WTC11 (cell line): ENCODE measurements around the gene SRSF10. TPM values are rescaled to one million over a fixed set of nuclear protein-coding genes. Genes with fewer than 3 reads are reported as not detected.

ENCODE experiments used
- microRNA-seq: library from miRNA; unstranded; fragments of <30 nt; microRNA quantifications from one replicate; pipeline ENCODE4 v1.2.0, GENCODE V29; 2022; ENCODE audit warnings: borderline number of aligned reads
- total RNA-seq: library from RNA; stranded (reverse); gene quantifications from 3 replicates; pipeline ENCODE4 v1.2.3, GENCODE V29; 2021

The SRSF10 gene
- total RNA-seq, 1 experiment from 2014 or later, result 163 TPM

Small RNA genes lying within 50 kb of the gene (microRNA-seq; reads per million reads assigned to microRNA genes)
- gene MIR378F, result not detected

Other genes with a start within 250 kb of the SRSF10 start
- gene ELOA, start 236.9 kb downstream of the SRSF10 start, total RNA-seq, result 35.9 to 45.1 TPM (median 36.6 TPM) in 3 replicates
- 59.9 to 66.2 TPM (median 62.2 TPM) in 3 replicates for gene PITHD1, start 201.9 kb downstream of the SRSF10 start, total RNA-seq
- gene LYPLA2, start 189.2 kb downstream of the SRSF10 start, total RNA-seq, result 131 to 164 TPM (median 134 TPM) in 3 replicates
- gene GALE, start 179.6 kb downstream of the SRSF10 start, total RNA-seq, result 30.3 to 36.6 TPM (median 35.8 TPM) in 3 replicates
- 22.7 to 31.2 TPM (median 25.4 TPM) in 3 replicates for gene HMGCL, start 154.9 kb downstream of the SRSF10 start, total RNA-seq
- 7.5 to 8.3 TPM (median 7.8 TPM) in 3 replicates for gene FUCA1, start 112.0 kb downstream of the SRSF10 start, total RNA-seq
- gene CNR2, start 67.0 kb downstream of the SRSF10 start, total RNA-seq, result not detected in 3 replicates
- gene PNRC2, start 20.5 kb downstream of the SRSF10 start, total RNA-seq, result 133 to 166 TPM (median 153 TPM) in 3 replicates
- 0.13 to 0.16 TPM (median 0.14 TPM) in 3 replicates for gene MYOM3, start 131.8 kb upstream of the SRSF10 start, total RNA-seq
- 0.14 to 0.28 TPM (median 0.25 TPM) in 3 replicates for gene IL22RA1, start 162.8 kb upstream of the SRSF10 start, total RNA-seq
- 6.6 to 7.9 TPM (median 7.7 TPM) in 3 replicates for gene IFNLR1, start 207.0 kb upstream of the SRSF10 start, total RNA-seq